ENCODE data around the gene CPSF6.
"Not testable (repeated sequence)": the region's sequence is repeated elsewhere in the genome, so short reads cannot be mapped to it uniquely, and the experiment has no call there.

DNA sequence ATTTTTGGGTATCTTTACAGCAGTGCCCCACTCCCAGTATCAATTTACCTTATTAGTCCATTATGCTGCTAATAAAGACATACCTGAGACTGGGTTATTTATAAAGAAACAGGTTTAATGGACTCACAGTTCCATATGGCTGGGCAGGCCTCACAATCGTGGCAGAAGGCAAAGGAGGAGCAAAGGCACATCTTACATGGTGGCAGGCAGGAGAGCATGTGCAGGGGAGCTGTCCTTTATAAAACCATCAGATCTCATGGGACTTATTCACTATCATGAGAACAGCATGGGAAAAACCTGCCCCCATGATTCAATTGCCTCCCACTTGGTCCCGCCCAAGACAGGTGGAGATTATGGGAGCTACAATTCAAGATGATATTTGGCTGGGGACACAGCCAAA, 77.9 kb downstream of the CPSF6 start:
- TF ChIP-seq, protein P1, sequence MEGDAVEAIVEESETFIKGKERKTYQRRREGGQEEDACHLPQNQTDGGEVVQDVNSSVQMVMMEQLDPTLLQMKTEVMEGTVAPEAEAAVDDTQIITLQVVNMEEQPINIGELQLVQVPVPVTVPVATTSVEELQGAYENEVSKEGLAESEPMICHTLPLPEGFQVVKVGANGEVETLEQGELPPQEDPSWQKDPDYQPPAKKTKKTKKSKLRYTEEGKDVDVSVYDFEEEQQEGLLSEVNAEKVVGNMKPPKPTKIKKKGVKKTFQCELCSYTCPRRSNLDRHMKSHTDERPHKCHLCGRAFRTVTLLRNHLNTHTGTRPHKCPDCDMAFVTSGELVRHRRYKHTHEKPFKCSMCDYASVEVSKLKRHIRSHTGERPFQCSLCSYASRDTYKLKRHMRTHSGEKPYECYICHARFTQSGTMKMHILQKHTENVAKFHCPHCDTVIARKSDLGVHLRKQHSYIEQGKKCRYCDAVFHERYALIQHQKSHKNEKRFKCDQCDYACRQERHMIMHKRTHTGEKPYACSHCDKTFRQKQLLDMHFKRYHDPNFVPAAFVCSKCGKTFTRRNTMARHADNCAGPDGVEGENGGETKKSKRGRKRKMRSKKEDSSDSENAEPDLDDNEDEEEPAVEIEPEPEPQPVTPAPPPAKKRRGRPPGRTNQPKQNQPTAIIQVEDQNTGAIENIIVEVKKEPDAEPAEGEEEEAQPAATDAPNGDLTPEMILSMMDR (conservative IDR thresholded peaks at IDR 0.05): not testable (repeated sequence)
- not testable (repeated sequence) for TF ChIP-seq EZH2 (IDR thresholded peaks at IDR 0.05; ENCODE audit: low read depth)
